Motor neuron (in vitro differentiated cells): ENCODE measurements around the gene ZNF207. TPM values are rescaled to one million over a fixed set of nuclear protein-coding genes. Genes with fewer than 3 reads are reported as not detected.
"Not testable (repeated sequence)": the region's sequence is repeated elsewhere in the genome, so short reads cannot be mapped to it uniquely, and the experiment has no call there.

Experiments used
- ATAC-seq, 8 experiments: fragments of 200-7000 bp; cut with Tn5 transposase; replicated peaks in 6 of 8; 2 replicates each; pipeline ENCODE4 v1.8.0; 2021; ENCODE audit warnings: mild to moderate bottlenecking in 8 of 8, moderate library complexity in 8 of 8
- H3K27ac ChIP-seq, 2 donors: fragments of 250-450 bp; sonication (Bioruptor Pico); 2 replicates each; pipeline ENCODE4 v1.9.0; 2021; ENCODE audit warnings: antibody characterized with exemption in 2 of 2, mild to moderate bottlenecking in 2 of 2, moderate library complexity in 1 of 2
- H3K4me1 ChIP-seq, 2 donors: fragments of 250-450 bp; sonication (Bioruptor Pico); replicated peaks in 1 of 2; 2 replicates each; pipeline ENCODE4 v1.6.1; 2021; ENCODE audit warnings: antibody characterized with exemption in 2 of 2, mild to moderate bottlenecking in 2 of 2, moderate library complexity in 1 of 2
- H3K4me3 ChIP-seq, 5 donors: fragments of 250-450 bp; sonication (Bioruptor Pico); 2 replicates each; pipeline ENCODE4 v1.9.0; 2021; ENCODE audit warnings: antibody characterized with exemption in 5 of 5, mild to moderate bottlenecking in 5 of 5, moderate library complexity in 4 of 5
- WGBS, 10 experiments: fragments of 450-650 bp; shearing (Covaris generic); methylation state at CpG; one replicate each; pipeline ENCODE4 v1.0.0; 2022; 5-methylcytosine and 5-hydroxymethylcytosine counted together
- in situ Hi-C, 9 experiments: fragments of 400-800 bp; cut with MboI; loops; one replicate each; pipeline ENCODE4 v1.15.0; 2021; ENCODE audit warnings: low sequenced_read_pairs in 9 of 9, low pct_unique_long_range_greater_than_20kb in 2 of 9; ENCODE audit not compliant: unreplicated experiment in 9 of 9
- total RNA-seq, 8 experiments: library from RNA; unstranded; fragments of 300-600 nt; gene quantifications; 2 replicates each; pipeline versions ENCODE4 v1.2.3 to v1.2.4, GENCODE V29; 2022

The ZNF207 gene
- 100 to 1,000 TPM in 7 of 8 experiments, 10 to 100 TPM in 1; 83.6 to 304 (median 143) TPM for total RNA-seq

GRCh38 chr17:32349854-32350665, at the start of gene ZNF207:
ZNF207 (plus strand) TSS chr17:32350157; CDS start chr17:32350286, 129 bp downstream.
- WGBS, 10 experiments: 0 to 2% (median 0%) methylated on average over 6 to 36 of the region's 47 CpGs
- H3K4me3 ChIP-seq: peak within 1 kb of the TSS; percentile 68 to 91 (median 74)
- peak within 1 kb of the TSS; percentile 98 to 99 for H3K27ac ChIP-seq
- in situ Hi-C loops: loop anchor here in 1 of 9 experiments (25.0 kb wide), 1 partner anchor 113 kb away; no protein-coding TSS in a partner anchor
- peaks cover 18 to 22% of the 10 kb centered on the region in 2 donors for H3K4me1 ChIP-seq
- ATAC-seq: peak; percentile 88 to 97 (median 96)

DNA sequence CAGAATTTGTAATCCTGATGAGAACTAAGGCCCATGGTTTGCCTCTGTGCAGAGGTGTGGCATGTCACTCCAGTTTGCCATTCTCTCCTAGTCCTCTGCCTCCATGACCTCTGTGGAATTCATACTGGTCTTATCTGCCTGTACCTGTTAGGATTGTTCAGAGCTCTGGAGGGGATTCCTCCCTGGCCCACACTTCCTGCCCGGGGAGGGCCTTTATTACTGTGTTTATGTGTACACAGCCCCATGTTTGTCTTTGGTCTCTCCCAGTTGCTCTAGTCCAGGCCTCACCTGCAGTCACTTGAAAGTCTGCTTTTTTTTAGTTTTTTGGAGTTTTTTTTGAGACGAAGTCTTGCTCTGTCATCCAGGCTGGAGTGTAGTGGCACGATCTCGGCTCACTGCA, 47.9 kb upstream of the ZNF207 start:
- no peak overlapping the region for H3K4me3 ChIP-seq
- ATAC-seq: no peak
- in situ Hi-C loops: no loop called here
- peak overlapping the region; percentile 81 to 83 for H3K27ac ChIP-seq
- WGBS, 10 experiments: 47 to 83% (median 51%) methylated on average over 1 to 2 of the region's 4 CpGs; no CpG with 5 or more reads in 7 of the 10 experiments
- peaks cover 69 to 75% of the 10 kb centered on the region in 2 donors for H3K4me1 ChIP-seq

DNA sequence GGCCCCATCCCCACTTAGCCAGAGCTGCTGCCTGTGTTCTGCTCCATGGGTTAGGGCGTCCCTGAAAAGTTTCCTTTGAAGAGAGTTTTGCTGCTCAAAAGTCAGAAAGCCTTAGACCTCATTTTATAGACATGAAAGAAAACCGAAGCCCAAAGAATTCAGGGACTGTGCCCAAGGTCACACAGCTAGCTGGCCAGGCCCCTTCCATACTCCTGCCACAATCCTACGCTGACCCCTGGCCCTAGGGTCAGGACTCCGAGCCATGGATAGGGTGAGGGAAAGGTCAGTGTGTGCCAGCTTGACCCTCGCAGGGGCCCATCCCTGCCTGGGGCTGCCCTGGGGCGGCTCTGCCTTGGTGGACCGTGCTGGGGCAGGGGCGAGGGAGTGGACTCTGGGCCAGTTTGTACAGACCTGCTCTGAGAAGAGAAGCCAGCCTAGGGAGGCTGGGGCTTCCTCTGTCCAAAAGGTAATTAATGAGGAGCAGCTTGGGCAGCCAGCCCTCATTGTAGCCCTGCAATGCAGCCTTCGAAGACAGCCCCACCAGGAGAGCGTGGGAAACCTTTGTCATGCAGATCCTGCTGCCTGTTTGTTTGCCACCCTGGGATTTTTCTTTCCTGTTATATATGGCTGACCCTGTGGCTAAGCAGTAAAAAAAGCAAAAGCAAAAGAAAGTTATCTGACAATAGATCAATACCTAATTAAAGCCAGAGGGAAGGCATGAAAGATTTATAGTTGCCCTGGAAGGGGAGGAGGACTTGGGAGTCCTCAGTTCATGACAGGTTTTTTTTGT, 46.9 kb upstream of the ZNF207 start:
- Histone ChIP-seq H3K4me3 (no peak overlapping the region), H3K27ac (peak overlapping the region; percentile 81 to 83), H3K4me1 (peaks cover 65 to 67% of the 10 kb centered on the region in 2 donors)
- in situ Hi-C loops: no loop called here
- peak in 5 of 8 experiments; percentile 81 to 86 (median 81) for ATAC-seq
- 0 to 80% (median 20%) methylated on average over 1 to 6 of the region's 10 CpGs; no CpG with 5 or more reads in 3 of the 10 experiments for WGBS, 10 experiments

- H3K27ac ChIP-seq: peak overlapping the region; percentile 74 to 81
- H3K4me3 ChIP-seq: no peak overlapping the region
- in situ Hi-C loops: no loop called here
- H3K4me1 ChIP-seq: peaks cover 58 to 59% of the 10 kb centered on the region in 2 donors
- WGBS, 10 experiments: 0 to 71% (median 33%) methylated on average over 1 of the region's 2 CpGs; no CpG with 5 or more reads in 3 of the 10 experiments
- peak; percentile 30 to 72 (median 50) for ATAC-seq
Observed at GRCh38 chr17:32303781-32304288, 46.1 kb upstream of the ZNF207 start.

DNA sequence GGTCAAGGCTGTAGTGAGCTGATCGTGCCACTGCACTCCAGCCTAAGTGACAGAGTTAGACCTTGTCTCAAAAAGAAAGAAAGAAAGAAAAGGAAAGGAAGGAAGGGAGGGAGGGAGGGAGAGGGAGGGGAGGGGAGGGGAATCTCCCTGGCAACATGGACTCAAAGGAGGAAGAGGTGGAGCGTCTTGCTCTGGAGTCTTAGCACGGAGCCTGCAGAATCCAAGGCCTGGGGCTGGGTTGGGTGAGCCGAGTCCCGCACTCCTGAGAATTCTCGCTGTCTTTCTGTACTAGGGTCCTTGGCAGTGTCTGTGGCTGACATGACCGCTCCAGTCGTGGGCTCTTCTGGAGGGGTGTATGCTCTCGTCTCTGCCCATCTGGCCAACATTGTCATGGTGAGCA, 44.9 kb upstream of the ZNF207 start:
- WGBS, 10 experiments: 0 to 67% (median 60%) methylated on average over 1 of the region's 9 CpGs; no CpG with 5 or more reads in 7 of the 10 experiments
- Histone ChIP-seq H3K4me3 (no peak overlapping the region), H3K27ac (peak overlapping the region in 1 of 2 donors; percentile 27), H3K4me1 (peaks cover 47% of the 10 kb centered on the region in 2 donors)
- in situ Hi-C loops: no loop called here
- ATAC-seq: peak in 1 of 8 experiments; percentile 3

- no peak for ATAC-seq
- WGBS, 10 experiments: 60 to 69% (median 67%) methylated on average over 1 to 2 of the region's 4 CpGs; no CpG with 5 or more reads in 7 of the 10 experiments
- Histone ChIP-seq H3K27ac (no peak overlapping the region), H3K4me3 (no peak overlapping the region), H3K4me1 (peaks cover 40 to 44% of the 10 kb centered on the region in 2 donors)
- in situ Hi-C loops: no loop called here
Observed at GRCh38 chr17:32307658-32308057, 42.3 kb upstream of the ZNF207 start.

DNA sequence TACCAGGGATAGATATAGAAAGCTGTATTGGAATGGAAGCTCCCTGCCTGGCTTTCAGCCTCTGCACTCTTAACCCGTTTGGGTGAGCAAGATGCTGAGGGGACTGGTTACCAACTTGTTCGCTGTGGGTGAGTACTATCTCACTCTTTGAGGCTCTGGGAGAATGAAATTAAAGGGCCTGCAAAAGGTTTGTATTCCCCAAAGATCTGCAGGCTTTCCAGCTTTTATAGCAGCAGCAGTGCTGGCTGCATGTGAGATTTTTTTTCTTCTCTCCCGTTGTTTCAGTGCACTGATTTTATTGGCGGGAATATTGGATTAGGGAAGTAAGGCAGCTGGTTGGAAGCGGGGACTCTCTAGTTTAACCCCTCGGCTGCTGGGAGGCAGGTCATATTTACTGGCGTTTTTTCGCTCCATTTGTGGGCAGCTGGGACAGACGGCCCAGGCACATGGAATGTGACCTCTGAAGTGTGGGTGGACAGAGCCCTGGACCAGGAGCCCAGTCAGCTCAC, 38.9 kb upstream of the ZNF207 start:
- peak in 6 of 8 experiments; percentile 23 to 78 (median 68) for ATAC-seq
- Histone ChIP-seq H3K4me1 (peaks cover 11 to 19% of the 10 kb centered on the region in 2 donors), H3K4me3 (no peak overlapping the region), H3K27ac (peak overlapping the region in 1 of 2 donors; percentile 28)
- in situ Hi-C loops: loop anchor here in 1 of 9 experiments (10.0 kb wide), 1 partner anchor 56 kb away; no protein-coding TSS in a partner anchor
- 8 to 45% (median 15%) methylated on average over 2 to 9 of the region's 9 CpGs; no CpG with 5 or more reads in 5 of the 10 experiments for WGBS, 10 experiments

DNA sequence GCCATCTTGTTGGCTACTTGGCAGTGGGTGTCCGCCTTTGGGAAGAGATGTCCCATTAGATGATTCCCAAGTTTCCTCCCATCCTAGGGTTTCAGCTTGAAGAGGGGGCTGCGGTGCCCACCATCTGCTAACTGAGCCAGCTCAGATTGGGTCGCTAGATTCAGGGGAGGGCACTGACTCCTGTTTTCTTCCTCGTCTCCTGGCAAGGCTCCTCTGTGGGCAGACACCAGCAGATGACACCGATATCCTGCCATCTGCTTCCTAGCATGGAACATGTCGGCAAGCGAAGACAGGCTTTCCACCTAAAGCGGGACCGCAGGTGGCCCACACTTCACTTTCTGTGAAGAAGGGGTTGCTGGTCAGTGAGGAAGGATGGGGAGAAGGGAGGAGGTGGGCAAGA, 35.3 kb upstream of the ZNF207 start:
- in situ Hi-C loops: loop anchor here in 1 of 9 experiments (10.0 kb wide), 1 partner anchor 60 kb away; no protein-coding TSS in a partner anchor
- H3K4me3 ChIP-seq: no peak overlapping the region
- H3K4me1 ChIP-seq: peaks cover 11 to 20% of the 10 kb centered on the region in 2 donors
- no peak for ATAC-seq
- WGBS, 10 experiments: 60 to 100% (median 92%) methylated on average over 1 to 6 of the region's 9 CpGs; no CpG with 5 or more reads in 6 of the 10 experiments
- no peak overlapping the region for H3K27ac ChIP-seq

DNA sequence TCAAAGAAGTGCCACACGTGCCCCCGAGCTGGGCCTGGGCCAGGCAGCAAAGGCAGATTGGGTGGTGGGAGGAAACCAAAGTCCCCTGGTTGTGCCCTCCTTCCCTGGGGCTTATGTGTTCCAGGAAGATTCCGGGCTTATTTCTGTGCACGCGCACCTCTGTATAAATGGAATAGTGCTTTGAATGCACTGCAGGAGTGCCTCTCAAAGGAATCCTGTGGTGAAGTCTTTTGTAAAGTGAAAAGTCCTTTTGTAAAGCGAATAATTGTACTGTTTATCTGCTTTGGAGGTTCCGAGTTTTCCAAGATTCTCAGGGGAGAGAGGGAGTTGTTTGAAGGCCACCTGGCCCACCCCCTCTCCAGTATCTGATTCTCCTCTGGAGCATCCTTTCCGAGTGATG, 34.8 kb upstream of the ZNF207 start:
- 0 to 100% (median 67%) methylated on average over 1 to 4 of the region's 8 CpGs; no CpG with 5 or more reads in 3 of the 10 experiments for WGBS, 10 experiments
- ATAC-seq: no peak
- in situ Hi-C loops: loop anchor here in 1 of 9 experiments (10.0 kb wide), 1 partner anchor 60 kb away; no protein-coding TSS in a partner anchor

DNA sequence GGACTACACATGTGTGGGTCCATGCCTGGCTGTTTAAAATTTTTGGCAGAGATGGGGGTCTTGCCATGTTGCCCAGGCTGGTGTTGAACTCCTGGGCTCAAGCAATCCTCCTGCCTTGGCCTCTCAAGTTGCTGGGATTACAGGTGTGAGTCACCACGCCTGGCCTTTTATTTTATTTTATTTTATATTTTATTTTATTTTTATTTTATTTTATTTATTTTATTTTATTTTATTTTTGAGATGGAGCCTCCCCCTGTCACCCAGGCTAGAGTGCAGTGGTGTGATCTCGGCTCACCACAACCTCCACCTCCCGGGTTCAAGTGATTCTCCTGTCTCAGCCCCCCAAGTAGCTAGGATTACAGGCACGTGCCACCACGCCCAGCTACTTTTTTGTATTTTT, 33.3 kb upstream of the ZNF207 start:
- 0 to 100% (median 89%) methylated on average over 1 to 5 of the region's 5 CpGs; no CpG with 5 or more reads in 2 of the 10 experiments for WGBS, 10 experiments
- in situ Hi-C loops: loop anchor here in 1 of 9 experiments (10.0 kb wide), 1 partner anchor 62 kb away; no protein-coding TSS in a partner anchor
- H3K4me3 ChIP-seq, H3K27ac ChIP-seq, ATAC-seq: not testable (repeated sequence)
- peaks cover 0 to 12% of the 10 kb centered on the region in 2 donors for H3K4me1 ChIP-seq

More for the DNA sequence above, 34.8 kb upstream of the ZNF207 start:
- H3K4me1 ChIP-seq: peaks cover 11 to 20% of the 10 kb centered on the region in 2 donors
- no peak overlapping the region for H3K4me3 ChIP-seq
- no peak overlapping the region for H3K27ac ChIP-seq

GRCh38 chr17:32317353-32317752, 32.6 kb upstream of the ZNF207 start:
- ATAC-seq: no peak
- peak overlapping the region in 1 of 2 donors; percentile 19 for H3K27ac ChIP-seq
- in situ Hi-C loops: loop anchor here in 1 of 9 experiments (10.0 kb wide), 1 partner anchor 63 kb away; no protein-coding TSS in a partner anchor
- H3K4me3 ChIP-seq: no peak overlapping the region
- peaks cover 0 to 10% of the 10 kb centered on the region in 2 donors for H3K4me1 ChIP-seq
- WGBS, 10 experiments: 50 to 94% (median 67%) methylated on average over 1 to 4 of the region's 4 CpGs; no CpG with 5 or more reads in 1 of the 10 experiments

- 90 to 100% (median 98%) methylated on average over 2 to 4 of the region's 8 CpGs; no CpG with 5 or more reads in 6 of the 10 experiments for WGBS, 10 experiments
- no peak overlapping the region for H3K27ac ChIP-seq
- in situ Hi-C loops: loop anchor here in 1 of 9 experiments (10.0 kb wide), 1 partner anchor 63 kb away; no protein-coding TSS in a partner anchor
- H3K4me3 ChIP-seq: no peak overlapping the region
- ATAC-seq: no peak
- H3K4me1 ChIP-seq: peaks cover 0 to 9% of the 10 kb centered on the region in 2 donors
Observed at GRCh38 chr17:32318071-32318470, 31.9 kb upstream of the ZNF207 start.
